DMS114 treated with DMSO at 0.1 percent for 48 hours (cell line): Measurements from ENCODE around the gene SMC1B.
"Not testable (repeated sequence)": the region's sequence is repeated elsewhere in the genome, so short reads cannot be mapped to it uniquely, and the experiment has no call there.

ENCODE experiments used
- DNase-seq: peaks from one replicate; lab custom pipeline; 2025; ENCODE audit not compliant: unreplicated experiment; lab: John Stamatoyannopoulos, UW

The SMC1B gene

DNA sequence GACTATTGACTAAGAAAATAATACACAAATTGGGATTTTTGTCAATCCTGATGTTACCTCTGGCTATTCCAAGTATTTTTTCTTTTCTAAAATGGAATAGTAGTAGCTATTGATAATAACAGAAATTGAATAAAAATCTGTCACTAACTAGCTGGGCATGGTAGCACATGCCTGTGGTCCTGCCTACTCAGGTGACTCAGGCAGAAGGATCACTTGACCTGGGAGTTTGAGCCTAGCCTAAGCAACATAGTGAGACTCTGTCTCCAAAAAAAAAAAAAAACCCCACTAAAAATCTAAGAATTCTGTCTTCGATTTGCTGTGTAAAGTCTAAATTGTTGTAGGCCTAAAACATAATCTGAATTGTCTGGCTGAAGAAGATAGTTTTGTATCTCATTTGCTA is 61.4 kb downstream of the SMC1B start:
- DNase-seq: no peak

DNA sequence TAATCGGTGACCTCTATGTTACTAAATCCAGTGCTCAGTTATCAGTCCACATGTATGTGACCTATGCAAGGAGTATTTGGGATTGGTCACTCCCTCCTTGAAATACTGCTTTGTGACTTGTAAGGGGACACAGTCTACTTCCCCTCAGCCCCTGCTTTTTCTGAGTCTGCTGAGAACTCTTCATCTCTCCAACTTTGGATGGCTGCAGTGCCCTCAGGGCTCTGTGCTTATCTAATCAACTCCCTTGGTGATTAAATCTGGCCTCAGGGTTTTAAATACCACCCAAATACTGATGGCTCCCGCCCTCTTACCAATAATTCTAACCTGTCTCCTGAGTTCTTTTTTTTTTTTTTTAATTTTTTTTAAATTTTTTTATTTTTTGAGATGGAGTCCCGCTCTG is 63.5 kb downstream of the SMC1B start:
- DNase-seq: no peak

DNA sequence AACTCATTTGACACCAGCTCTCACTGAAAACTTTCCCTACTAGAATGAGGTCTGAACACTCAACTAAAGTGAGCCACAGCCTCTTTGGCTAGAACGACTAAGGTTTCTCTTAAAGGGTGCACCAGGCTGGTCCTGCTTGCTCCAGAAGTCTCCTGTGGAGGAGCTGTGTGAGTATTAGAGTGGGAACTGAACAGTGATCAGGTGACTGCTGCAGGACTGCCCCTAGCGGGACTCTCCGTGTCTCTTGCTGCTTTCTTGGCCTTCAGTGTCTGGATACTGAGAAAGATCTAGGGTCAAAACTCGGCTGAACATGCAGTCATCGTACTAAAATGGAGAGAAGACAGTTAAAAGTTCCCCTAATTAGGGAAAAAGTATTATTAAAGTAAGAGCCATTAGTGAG is 69.1 kb downstream of the SMC1B start:
- no peak for DNase-seq

DNA sequence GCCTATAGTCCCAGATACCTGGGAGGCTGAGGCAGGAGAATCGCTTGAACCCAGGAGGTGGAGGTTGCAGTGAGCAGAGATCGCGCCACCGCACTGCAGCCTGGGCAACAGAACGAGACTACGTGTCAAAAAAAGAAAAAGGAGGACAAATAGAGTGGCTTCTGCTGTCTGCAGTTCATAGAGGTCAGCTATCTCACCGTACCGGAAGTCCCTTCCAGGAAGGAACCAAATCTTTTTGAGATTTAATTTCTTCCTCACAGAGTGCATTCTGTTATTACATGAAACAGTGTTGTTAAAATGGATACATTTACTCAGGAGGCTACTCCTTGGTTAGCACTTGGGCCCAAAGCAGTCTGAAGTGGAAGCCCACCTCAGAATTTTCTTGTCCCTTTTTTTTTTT is 70.3 kb downstream of the SMC1B start:
- DNase-seq: no peak

DNA sequence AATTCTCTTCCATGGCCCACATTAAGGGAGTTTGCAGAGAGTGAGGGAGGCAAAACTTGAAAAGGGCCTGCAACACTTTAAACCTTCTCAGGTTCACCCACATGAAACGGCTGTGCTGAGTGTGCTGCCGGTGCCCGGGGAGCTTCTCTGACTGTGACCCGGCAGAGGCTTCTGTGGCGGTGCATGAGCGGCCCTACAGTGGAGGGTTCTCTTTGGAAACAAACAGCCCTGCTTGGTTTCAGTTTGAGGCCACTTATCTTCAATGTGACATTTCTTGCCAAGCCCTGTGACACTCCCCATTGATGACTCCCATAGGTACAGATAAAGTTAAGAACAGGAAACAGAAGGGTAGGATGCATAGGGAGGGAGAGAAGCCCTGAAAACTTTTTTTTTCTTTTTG is 71.9 kb downstream of the SMC1B start:
- no peak for DNase-seq

DNA sequence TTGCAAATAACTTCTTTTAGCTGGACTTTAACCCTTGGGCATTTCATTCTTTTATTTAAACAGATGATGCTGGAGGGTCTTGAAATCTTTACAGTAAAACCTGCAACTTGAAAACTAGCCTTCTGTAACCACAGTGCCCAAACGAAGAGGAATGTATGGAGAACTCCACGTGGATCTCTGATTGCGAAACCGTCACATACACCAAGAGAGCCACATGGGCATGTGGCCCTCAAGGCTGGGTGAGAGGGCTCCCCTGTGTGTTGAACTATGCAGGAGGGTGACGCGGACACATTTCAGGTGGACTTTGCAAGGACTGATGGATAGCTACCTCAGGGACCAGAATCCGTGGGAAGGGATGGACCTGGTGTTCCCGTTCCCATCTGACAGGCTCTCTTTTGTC is 73.1 kb downstream of the SMC1B start:
- DNase-seq: no peak

DNA sequence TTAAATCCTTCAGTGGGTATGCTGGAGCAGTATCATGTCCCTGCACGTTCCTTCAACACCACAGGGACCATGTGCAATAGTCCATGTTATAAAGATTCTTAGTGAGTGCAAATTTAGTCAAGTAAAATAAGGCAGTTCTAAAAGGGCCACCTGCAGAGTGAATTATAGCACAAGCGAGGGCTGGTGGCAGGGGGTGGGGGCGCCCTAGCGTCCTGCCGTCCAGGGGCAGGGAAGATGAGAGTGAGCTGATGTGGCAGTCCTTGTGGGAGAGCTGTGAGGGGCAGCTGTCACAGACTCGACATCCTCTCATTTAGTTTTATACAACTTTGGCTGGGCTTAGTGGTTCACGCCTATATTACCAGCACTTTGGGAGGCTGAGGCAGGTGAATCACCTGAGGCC is 74.6 kb downstream of the SMC1B start:
- no peak for DNase-seq

DNA sequence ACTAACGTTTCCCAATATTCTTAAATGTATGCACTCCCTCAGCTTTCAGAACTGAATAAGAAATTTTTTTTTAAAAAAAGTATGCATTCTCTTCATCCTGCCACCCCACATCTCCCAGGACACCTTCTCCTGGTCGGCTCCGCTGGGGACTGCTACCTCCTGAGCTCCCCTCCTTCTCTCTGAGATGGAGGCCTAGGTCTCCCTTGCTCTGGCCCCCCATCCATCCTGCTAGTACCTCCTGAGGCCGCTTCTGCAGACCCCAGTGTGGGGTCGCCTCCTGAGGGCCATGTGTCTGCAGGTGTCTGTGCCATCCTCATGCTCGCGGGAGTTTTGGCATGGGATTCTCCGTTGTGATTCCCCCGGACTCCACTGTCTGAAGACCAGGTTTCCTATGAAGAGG is 75.9 kb downstream of the SMC1B start:
- no peak for DNase-seq

DNA sequence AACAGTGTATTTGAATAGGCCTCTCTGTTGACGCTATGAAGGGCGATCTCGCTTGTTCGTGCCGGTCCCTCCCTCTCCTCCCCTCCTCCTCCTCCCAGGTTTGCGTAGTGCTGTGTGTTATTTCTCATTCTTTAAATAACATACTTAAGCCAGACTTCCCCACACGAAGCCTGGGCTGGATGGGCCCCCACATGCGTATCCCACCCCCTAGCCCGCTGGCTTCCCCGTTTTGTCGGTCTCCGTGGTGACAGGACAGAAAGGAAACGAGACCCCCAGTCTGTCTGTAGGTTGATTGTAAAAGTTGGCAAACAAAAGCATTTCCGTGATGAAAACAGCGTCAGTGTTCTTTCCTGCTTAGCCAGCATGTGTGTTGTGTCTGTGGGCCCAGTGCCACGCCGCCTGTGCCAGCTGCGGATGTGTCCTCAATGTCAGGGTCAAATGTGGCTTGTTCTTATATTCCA is 76.4 kb downstream of the SMC1B start:
- DNase-seq: no peak

DNA sequence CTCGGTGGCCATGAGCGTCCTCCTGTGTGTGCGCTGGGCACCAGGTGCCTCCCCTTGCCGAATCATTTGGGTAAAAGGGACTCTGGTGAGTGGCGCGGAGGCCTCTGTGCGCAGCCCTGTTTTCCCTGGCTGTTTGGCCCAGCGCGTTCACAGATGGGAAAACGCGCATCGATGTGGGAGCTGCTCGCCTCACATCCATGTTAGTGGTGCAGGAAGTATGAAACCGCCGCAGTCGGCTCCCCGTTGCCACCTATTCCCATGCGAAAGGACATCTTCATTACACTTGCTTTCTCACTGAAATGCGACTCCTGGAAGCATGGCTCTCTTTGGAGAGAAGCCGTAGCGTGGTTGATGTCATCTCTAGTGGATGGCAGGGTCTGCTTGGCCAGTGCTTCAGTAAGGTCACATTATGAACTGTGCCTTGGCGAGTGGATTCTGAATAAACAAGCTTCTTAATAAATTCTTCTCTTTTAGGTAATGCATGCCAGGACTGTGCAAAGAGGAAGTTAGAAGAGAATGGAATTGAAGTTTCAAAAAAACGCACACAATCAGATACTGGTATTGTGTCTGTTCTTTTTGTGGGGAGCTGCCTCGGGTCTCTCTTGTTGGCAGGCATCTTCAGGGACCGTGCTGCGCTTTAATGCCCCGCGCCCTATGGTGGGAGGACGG is 77.4 kb downstream of the SMC1B start:
- DNase-seq: no peak

DNA sequence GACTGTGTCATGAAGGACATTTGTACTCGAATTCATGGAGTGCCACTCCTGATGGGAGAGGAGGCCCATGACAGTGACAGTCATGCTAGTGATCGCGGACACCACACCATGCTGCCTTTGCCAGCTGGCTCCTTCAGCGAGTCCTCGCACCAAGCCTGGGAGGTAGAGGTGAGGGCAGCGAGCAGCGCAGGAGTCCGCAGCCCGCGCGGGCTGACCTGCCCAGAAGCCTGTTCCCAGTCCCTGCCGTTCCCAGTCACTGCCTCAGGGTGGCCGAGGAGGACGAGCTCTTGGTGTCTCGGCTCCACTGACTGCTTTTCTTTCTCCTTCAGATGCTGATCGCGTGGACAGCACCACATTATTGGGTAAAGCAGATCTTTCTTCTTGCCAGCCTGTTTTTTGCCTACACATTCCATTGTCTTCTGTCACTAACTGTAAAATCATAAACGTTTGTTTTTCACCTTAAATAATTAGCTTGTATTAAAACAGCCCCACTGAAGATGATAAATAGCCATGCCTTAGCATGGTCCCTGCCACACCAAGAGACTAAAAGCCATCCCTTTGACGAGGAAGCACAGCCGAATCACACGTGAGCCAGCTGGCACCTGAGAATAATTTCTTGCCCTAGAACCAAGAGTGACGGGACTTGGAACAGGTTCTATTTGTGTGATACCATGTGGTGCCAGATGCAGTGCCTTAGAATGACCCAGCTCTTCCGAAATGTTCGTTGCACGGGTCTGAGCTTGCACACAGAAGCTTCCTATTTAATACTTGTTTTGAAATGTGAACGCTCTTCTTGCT is 78.2 kb downstream of the SMC1B start:
- no peak for DNase-seq

DNA sequence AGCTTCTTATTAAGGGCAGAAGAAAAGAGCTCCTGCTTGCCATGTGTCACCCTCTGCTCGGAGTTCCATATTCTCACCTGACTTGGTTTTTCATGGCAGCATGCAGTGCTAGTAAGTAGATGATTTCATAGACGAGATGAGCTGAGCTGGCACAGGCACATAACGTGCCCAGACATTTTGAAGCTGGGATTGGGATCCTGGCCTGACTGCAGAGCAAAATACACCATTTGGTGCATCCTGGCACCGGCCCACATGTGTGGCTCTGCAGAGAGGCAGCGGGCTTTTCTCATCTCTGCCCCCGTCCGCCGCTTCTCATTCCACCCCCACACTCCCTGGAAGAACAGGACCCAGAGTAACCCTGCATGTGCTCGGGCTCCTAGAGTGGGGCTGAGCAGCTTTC is 78.9 kb downstream of the SMC1B start:
- no peak for DNase-seq

DNA sequence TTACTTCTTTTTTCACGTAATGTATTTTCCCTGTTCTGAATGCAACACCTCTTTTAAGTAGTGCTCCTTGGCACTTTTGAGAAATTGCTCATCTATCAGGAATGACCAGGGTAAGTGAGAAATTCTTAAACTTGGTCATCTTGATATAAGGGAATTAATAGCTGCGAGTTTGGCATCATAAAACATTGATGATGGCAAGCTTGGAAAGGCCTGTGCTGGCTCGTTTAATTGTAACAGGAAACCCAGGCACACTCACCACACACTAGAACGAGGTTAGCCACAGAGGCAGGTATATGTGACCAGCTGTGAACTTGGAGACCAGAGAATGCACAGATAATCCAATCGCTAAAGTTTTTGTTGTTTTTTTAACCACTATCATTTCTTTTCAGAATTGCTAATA is 79.3 kb downstream of the SMC1B start:
- DNase-seq: no peak

DNA sequence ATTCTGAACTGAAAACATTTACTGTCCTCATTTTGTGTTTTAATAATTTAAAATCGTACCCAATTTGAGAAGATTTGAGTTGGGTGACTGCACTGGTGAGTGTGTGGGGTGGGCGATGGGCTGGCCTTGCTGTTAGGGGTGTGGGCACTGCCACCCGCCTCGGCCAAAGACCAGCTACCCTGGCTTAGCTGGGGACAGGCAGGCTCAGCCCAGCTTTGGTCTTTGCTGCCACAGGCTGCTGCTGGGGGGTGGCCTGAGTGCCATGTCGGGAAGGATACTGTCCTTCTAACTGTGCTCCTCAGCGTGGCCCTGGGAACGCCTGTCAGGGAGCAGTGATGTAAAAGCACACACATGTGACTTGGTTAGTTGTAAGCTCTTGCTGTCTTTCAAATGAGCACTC is 81.4 kb downstream of the SMC1B start:
- DNase-seq: no peak

DNA sequence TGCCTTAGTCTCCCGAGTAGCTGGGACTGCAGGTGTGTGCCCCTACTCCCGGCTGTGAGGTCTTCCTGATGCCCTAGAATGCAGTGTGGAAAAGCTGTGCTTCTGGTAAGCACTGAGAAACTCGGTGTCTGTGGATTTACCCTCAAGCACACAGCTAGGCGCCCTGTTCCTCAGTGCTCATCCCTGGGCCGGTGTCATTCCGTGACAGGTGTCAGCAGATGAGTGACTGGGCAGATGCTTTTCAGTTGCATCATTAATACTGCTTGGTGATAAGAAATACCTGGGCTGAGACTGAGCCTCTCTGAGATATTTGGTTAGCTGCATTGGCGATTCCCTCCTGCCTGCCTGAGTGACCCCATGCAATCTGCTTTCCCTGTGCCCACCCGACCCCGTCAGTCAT is 81.9 kb downstream of the SMC1B start:
- DNase-seq: no peak

DNA sequence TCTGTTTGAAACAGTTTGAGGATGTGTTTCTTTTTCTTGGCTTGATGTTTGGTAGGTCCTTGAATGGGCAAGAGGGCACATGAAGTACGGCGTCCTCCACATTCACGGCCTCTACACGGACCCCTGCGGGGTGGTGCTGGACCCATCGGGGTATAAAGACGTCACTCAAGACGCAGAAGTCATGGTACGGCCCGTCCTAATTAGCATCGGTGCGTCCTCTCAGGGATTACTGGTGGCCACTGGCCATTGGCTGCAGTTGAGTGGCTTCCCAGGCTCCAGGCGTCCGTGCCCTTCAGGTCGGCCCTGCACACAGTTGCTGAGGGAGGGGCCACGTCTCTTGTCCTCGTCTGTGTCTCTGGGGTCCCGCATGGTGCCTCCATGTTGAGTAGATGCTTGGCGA is 82.9 kb downstream of the SMC1B start:
- DNase-seq: no peak

DNA sequence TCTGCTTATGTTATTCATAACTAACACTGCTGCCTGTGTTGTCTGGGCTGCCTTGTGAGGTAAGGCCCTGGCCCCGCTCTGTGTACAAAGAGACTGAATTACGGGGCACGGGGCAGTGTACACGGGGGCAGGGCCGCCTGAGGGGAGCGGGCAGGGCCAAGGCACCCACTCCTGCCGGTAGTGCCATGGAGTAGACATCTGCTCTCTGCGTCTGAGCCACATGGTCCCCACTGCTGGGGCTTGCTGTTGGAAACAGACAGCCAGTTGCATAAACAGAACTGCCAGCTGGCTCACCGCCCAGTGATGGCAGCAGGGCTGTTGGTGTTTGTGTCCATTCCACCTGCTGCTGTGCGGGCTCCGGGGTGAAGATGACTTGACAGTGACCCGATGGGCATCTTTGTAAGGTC is 83.9 kb downstream of the SMC1B start:
- no peak for DNase-seq

DNA sequence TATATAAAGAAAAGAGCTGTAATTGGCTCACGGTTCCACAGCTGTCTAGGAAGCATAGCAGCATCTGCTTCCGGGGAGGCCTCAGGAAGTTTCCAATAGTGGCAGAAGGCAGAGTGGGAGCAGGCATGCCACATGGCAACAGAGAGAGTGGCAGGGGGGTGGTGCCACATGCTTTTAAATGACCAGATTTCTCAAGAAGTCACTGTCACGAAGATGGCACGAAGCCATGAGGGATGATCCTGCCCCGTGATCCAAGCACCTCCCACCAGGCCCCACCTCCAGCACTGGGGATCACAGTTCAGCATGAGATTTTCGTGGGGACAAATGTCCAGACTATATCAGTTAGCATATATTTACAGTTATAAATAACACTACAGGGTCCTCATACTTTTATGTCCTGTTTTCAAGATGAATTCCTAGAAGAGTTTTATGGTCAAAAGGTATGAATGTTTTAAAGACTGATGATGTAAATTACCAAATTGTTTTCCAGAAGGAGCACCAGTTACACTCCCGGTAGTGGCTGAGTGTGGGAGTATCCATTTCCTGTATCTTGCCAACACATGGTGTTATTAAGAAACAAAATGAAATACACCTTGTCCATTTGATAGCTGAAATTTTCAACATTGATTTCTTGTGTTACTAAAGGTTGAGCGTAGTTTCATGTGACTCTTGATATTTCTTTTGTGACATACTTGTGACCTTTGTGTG is 84.4 kb downstream of the SMC1B start:
- DNase-seq: no peak

DNA sequence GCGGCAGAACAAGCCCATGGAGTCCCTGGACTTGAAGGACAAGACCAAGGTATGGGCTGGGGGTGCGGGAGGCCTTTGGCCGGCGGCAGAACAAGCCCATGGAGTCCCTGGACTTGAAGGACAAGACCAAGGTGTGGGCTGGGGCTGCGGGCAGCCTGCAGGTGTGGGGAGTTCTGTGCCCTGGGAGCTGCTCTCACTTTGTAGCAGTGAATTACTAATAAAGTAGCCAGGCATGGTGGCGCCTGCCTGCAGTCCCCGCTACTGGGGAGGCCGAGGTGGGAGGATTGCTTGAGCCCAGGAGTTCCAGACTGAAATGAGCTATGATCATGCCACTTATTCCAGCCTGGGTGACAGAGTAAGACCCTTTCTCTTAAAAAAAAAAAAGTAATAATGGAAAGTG is 85.1 kb downstream of the SMC1B start:
- not testable (repeated sequence) for DNase-seq

DNA sequence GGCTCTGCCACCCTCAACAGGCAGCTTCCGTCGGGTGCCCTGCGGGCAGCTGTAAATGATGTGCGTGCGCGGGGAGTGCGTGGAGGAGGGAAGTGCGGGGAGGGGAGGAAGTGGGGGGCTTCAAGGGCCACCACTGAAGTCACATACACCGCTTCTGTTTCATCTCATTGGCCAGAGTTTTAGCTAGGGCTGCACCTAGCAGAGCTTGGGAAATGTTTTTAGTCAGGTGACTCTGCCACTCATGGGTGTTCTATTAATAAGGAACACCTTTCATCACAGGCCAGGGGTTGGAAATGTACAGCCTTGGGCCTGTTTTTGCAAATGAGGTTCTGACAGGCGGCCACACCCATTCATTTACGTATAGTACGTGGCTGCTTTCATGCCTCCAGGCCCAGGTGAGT is 89.1 kb downstream of the SMC1B start:
- no peak for DNase-seq

DNA sequence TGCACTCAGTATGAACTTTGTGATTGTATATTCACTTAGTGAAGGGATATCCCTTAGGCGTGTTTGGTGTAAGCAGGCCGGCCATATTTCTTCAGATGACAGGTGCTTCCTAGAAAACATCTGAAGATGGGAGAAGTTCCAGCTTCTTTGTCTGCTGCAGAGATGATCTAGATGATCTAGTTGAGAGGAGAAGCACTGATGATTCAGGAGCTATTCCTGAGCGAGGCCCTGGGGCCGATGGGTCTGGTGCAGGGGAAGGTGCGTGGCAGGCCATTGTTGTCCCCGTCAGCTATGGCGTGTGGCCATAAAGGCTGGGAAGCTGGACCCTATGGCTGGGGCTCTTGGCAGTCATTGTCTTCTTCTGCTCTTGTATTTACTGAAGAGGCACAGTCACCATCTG is 89.7 kb downstream of the SMC1B start:
- no peak for DNase-seq

DNA sequence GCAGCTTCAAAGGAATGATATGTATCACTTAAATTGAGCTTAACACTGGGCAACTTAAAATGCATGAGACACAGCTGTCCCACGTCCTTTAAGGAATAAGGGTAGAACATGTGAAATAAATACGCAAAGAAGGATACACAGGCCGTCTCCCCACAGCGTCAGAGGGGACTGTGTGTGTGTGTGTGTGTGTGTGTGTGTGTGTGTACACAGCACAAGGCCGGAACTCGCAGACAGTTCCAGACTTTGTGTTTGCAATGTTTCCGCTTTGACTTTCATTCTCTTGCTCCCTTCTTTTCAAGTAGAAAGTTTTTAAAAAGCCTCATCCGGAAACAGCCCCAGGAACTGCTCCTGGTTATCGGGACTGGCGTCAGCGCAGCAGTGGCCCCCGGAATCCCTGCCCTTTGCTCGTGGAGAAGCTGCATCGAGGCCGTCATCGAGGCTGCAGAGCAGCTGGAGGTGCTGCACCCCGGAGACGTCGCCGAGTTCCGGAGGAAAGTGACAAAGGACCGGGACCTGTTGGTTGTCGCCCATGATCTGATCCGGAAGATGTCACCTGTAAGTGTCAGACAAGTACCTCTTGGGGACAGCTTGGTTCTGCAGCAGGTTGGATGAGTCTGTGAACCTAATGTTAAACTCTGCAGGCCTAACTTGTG is 90.4 kb downstream of the SMC1B start:
- DNase-seq: no peak
